ENCODE data around the gene TMX3. TPM values are rescaled to one million over a fixed set of nuclear protein-coding genes. Genes with fewer than 3 reads are reported as not detected.

TMX3 gene
- total RNA-seq, 1 experiment from 2014 or later, result 39.5 TPM

DNA sequence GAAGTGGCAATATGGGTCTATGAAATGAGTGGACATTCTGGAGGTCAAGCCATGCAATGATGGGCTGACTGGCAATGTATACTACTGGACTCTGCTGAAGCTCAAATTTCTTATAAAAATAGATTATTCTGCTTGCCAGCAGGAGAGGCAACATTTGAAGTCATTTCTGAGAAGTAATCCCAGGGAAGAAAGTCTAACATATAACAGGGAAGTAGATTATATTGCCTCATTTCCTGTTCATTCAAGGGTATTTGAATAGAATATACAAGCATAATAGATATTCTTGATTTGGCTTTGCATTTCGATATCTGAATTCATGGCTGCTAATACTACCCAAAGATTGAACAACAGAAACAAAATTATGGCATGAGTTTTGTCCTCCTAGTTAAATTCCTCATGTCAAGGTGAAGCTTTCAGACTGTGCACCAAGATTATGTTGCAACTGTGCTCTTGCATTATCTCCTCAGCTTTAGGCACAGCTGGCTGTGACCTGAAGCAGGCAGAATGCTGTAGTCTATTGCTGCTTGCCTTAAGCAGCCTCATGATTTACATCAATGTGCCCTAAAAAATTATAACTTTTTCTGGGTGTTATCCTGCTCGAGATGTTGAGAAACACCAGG is 13.3 kb upstream of the TMX3 start:
- Mint-ChIP-seq H3K36me3 (ENCODE audit: insufficient read depth in 1 of 3, low read depth in 3 of 3) (peaks cover 0 to 5% (median 0%) of the 10 kb centered on the region in 3 experiments; a peak in 4 of 7 replicates), H3K9me3 (peaks cover 0 to 2% of the 10 kb centered on the region in 2 experiments; a peak in 3 of 5 replicates), H3K27ac (no peak overlapping the region; a peak in 1 of 7 replicates), H3K27me3 (ENCODE audit: low read depth) (no peaks in the 10 kb centered on the region; the same call in 1 of the 2 replicates), H3K4me1 (peaks cover 8% of the 10 kb centered on the region in 2 experiments), H3K4me3 (no peak overlapping the region)
- no peak overlapping the region for H3K18ac ChIP-seq (ENCODE audit: insufficient read length, low read depth, low read length)
- no peak overlapping the region for H2BK120ac ChIP-seq (ENCODE audit: low read depth, low read length, poor library complexity, severe bottlenecking)
- no peak overlapping the region for H4K91ac ChIP-seq (ENCODE audit: insufficient read length, low read depth, low read length)
- H4K20me1 ChIP-seq (ENCODE audit: control insufficient read depth, insufficient read depth, insufficient read length), result no peaks in the 10 kb centered on the region
- DNase-seq, result no peak
- no peak overlapping the region for H3K4me2 ChIP-seq (ENCODE audit: insufficient read depth, insufficient read length, low read length)
- no peak overlapping the region for H3K27ac ChIP-seq (ENCODE audit: insufficient read length, low read depth, low read length)
- TF ChIP-seq, protein P1, sequence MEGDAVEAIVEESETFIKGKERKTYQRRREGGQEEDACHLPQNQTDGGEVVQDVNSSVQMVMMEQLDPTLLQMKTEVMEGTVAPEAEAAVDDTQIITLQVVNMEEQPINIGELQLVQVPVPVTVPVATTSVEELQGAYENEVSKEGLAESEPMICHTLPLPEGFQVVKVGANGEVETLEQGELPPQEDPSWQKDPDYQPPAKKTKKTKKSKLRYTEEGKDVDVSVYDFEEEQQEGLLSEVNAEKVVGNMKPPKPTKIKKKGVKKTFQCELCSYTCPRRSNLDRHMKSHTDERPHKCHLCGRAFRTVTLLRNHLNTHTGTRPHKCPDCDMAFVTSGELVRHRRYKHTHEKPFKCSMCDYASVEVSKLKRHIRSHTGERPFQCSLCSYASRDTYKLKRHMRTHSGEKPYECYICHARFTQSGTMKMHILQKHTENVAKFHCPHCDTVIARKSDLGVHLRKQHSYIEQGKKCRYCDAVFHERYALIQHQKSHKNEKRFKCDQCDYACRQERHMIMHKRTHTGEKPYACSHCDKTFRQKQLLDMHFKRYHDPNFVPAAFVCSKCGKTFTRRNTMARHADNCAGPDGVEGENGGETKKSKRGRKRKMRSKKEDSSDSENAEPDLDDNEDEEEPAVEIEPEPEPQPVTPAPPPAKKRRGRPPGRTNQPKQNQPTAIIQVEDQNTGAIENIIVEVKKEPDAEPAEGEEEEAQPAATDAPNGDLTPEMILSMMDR (conservative IDR thresholded peaks at IDR 0.05), result no peak
- no peak overlapping the region for H3K9ac ChIP-seq (ENCODE audit: extremely low read depth, insufficient read length, low read length)
- no peak overlapping the region for H2BK12ac ChIP-seq (ENCODE audit: insufficient read length, low read depth, low read length)
- no peak overlapping the region for H2BK15ac ChIP-seq (ENCODE audit: low read depth, low read length)
- H3K14ac ChIP-seq (ENCODE audit: insufficient read depth, low read length), result no peak overlapping the region
- H2BK20ac ChIP-seq (ENCODE audit: low read depth, low read length, poor library complexity, severe bottlenecking), result no peak overlapping the region
- no peak overlapping the region for H2BK5ac ChIP-seq (ENCODE audit: insufficient read length, low read length)
- no CpG with 5 or more reads among the region's 2 CpGs for WGBS (ENCODE audit: extremely low coverage, insufficient read length, low lambda C conversion rate)
- no peak overlapping the region for H4K5ac ChIP-seq (ENCODE audit: insufficient read length, low read depth, low read length)
- no peaks in the 10 kb centered on the region for H3K9me3 ChIP-seq (ENCODE audit: control insufficient read depth, low read depth, low read length)
- H3K27me3 ChIP-seq (ENCODE audit: insufficient read depth, low read length), result no peaks in the 10 kb centered on the region
- H4K8ac ChIP-seq (replicated peaks; ENCODE audit: insufficient read length, low read depth, low read length), result no peak overlapping the region
- no peaks in the 10 kb centered on the region for H3K79me1 ChIP-seq (ENCODE audit: insufficient read depth, low read depth, low read length, poor library complexity, severe bottlenecking)
- no peaks in the 10 kb centered on the region for H3K4me1 ChIP-seq (ENCODE audit: insufficient read depth, low read length)
- no peak overlapping the region for H2AFZ ChIP-seq (ENCODE audit: low read length)
- no peak overlapping the region for H3K56ac ChIP-seq (ENCODE audit: insufficient read length, low read depth, low read length)
- no peak overlapping the region for H2AK5ac ChIP-seq (ENCODE audit: insufficient read length, low read length)
- no peak overlapping the region for H3K23ac ChIP-seq (ENCODE audit: insufficient read length, low read depth, low read length)
- H3K4ac ChIP-seq (ENCODE audit: low read depth, low read length), result no peak overlapping the region
- no peak overlapping the region for H3T11ph ChIP-seq (ENCODE audit: low read length)
- H3K79me2 ChIP-seq (ENCODE audit: insufficient read depth, low read length), result no peaks in the 10 kb centered on the region
- no peaks in the 10 kb centered on the region for H3K23me2 ChIP-seq (ENCODE audit: insufficient read length, low read depth, low read length, poor library complexity, severe bottlenecking)
